Tongue (tissue), 2 donors: ENCODE measurements around the gene CHRND. TPM values are rescaled to one million over a fixed set of nuclear protein-coding genes. Genes with fewer than 3 reads are reported as not detected.

Source experiments
- DNase-seq: peaks from one replicate; pipeline ENCODE4 v3.0.0-alpha.2; 2015
- total RNA-seq: library from RNA; depleted of rRNA; stranded (reverse); fragments of >200 nt; gene quantifications from one replicate; pipeline ENCODE4 v1.2.3, GENCODE V29; 2014

The CHRND gene
- total RNA-seq, 1 donor from 2014 or later: 34.2 TPM

- no peak for DNase-seq
Observed at GRCh38 chr2:232575404-232575746, 49.4 kb downstream of the CHRND start.

- DNase-seq: no peak
Observed at GRCh38 chr2:232576995-232577394, 51.0 kb downstream of the CHRND start.

- peak; percentile 61 for DNase-seq
Observed at GRCh38 chr2:232577841-232578240, 51.9 kb downstream of the CHRND start.

GRCh38 chr2:232578626-232579025, 52.7 kb downstream of the CHRND start:
- DNase-seq: no peak

- no peak for DNase-seq
Observed at GRCh38 chr2:232580648-232580981, 54.7 kb downstream of the CHRND start.

GRCh38 chr2:232581725-232582124, 55.8 kb downstream of the CHRND start:
- no peak for DNase-seq

GRCh38 chr2:232584238-232584637, 58.3 kb downstream of the CHRND start:
- DNase-seq: no peak

Other genes starting within 250 kb of the CHRND start
- gene ALPP, start 147.4 kb upstream of the CHRND start, total RNA-seq: not detected
- gene ALPG, start 119.3 kb upstream of the CHRND start, total RNA-seq: not detected
- gene ALPI, start 70.0 kb upstream of the CHRND start, total RNA-seq: not detected
- gene ECEL1, start 38.3 kb upstream of the CHRND start, total RNA-seq: 0.31 TPM
- gene PRSS56, start 5.8 kb upstream of the CHRND start, total RNA-seq: 0.82 TPM
- 19.5 TPM for gene CHRNG, start 13.5 kb downstream of the CHRND start, total RNA-seq
- 4.6 TPM for gene TIGD1, start 24.4 kb downstream of the CHRND start, total RNA-seq
- 127 TPM for gene EIF4E2, start 24.5 kb downstream of the CHRND start, total RNA-seq
- 4.9 TPM for gene EFHD1, start 107.4 kb downstream of the CHRND start, total RNA-seq
- 102 TPM for gene GIGYF2, start 171.2 kb downstream of the CHRND start, total RNA-seq